GM10847 (cell line): ENCODE measurements around the gene CLEC2D.

ENCODE experiments used
- POLR2A ChIP-seq: IDR thresholded peaks from 2 replicates; pipeline ENCODE4 v1.6.1; 2011; ENCODE audit not compliant: insufficient read length; ENCODE audit errors: extremely low read depth

The CLEC2D gene

GRCh38 chr12:9647825-9648700 lies 21.4 kb upstream of the CLEC2D start:
- TF ChIP-seq POLR2A = peak; percentile 44

- no peak for TF ChIP-seq POLR2A
These were observed 20.6 kb upstream of the CLEC2D start for GRCh38 chr12:9648701-9649531.

GRCh38 chr12:9649532-9649940 lies 20.0 kb upstream of the CLEC2D start:
- peak; percentile 31 for TF ChIP-seq POLR2A

- no peak for TF ChIP-seq POLR2A
These were observed 19.3 kb upstream of the CLEC2D start for GRCh38 chr12:9650151-9650576.

GRCh38 chr12:9651265-9651729 lies 18.2 kb upstream of the CLEC2D start:
- no peak for TF ChIP-seq POLR2A

DNA sequence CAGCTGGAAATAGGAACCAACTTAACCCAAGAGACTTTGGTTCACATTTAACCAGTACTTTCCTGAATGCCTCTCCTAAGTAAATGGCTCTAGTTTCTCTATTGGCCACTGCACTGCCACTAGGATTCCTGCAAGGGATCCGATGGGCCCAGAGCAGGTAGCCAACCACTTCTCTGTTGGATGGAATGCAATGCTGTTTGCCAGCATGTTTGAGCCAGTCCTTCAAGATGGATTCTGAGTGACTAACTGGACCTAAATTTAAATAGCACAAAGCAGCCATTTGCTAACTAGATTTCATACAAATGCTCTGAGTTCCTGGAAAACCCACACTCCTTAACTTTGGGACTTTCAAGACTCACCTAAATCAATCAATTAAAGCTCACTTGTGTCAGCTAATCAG lies 9.5 kb upstream of the CLEC2D start:
- TF ChIP-seq POLR2A = no peak

DNA sequence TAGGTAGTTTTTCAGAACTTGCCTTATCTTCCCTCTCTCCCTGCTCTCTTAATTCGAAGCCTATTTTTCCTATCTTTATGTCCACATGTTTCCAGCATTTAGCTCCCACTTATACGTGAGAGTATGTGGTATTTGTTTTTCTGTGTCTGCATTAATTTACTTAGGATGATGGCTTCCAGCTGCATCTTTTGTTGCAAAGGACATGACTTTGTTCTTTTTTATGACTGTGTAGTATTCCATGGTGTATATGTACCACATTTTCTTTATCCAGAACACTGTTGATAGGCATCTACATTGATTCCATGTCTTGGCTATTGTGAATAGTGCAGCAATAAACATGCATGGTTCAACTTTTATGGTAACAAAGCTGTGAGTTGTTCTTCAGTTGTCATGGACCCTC lies 7.8 kb upstream of the CLEC2D start:
- TF ChIP-seq POLR2A = no peak

- TF ChIP-seq POLR2A = no peak
These were observed 7.0 kb upstream of the CLEC2D start for GRCh38 chr12:9662488-9662887.

DNA sequence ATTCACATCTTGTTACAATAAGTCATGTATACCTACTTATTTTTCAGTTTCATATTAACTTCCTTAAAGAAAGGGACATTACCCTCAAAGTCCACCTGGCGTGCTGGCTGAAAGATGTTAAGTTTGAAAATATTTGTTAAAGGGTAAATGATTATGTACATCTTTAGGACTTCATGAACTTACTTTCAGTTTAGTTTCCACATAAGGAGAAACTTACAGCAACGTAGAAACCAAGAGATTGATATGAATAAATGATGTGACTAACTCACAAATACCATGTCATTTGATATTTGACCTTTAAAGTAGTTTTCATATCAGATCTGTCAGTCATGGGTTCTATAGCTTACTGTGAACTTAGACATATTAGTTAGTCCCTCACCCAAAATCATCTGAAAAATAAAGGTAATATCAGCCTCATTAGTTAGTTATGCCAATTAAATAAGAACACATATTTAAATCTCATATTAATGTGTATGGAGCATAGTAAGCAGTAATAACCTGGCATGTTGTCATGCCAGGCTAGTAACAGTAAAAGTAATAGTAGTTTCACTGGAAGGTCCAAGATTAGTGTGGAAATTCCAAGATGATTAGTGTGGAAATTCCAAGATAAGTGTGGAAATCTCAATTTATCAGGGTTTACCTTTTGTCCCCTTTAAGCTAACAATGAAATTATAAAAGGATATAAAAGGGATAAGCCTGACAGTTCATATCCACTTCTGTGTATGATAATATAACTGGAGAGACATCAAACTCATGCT lies 1.9 kb upstream of the CLEC2D start:
- no peak for TF ChIP-seq POLR2A

GRCh38 chr12:9668161-9669018 lies 1.1 kb upstream of the CLEC2D start:
- TF ChIP-seq POLR2A = no peak

DNA sequence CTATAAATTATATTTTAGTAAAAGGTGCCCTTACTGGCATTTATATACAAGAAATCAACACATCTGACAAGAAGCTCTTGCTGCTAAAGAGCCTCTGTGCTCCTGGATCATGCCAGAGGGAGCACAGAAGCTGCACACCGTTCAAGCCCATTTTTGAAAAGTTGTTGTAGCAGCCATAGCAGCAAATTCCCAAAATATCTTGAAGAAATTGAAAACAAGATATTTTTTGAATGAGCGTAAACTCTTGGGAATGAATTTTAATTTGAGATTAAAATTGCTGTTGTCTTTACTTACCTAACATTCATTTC lies 540 bp upstream of the CLEC2D start:
- TF ChIP-seq POLR2A = no peak

GRCh38 chr12:9673404-9674225 lies 4.1 kb downstream of the CLEC2D start:
- peak; percentile 15 for TF ChIP-seq POLR2A

GRCh38 chr12:9674226-9674590 lies 4.7 kb downstream of the CLEC2D start:
- TF ChIP-seq POLR2A = no peak

- no peak for TF ChIP-seq POLR2A
These were observed 16.4 kb downstream of the CLEC2D start for GRCh38 chr12:9685915-9686314.

GRCh38 chr12:9687228-9687627 lies 17.7 kb downstream of the CLEC2D start:
- no peak for TF ChIP-seq POLR2A
